ENCODE data around the gene CREG1.

DNA sequence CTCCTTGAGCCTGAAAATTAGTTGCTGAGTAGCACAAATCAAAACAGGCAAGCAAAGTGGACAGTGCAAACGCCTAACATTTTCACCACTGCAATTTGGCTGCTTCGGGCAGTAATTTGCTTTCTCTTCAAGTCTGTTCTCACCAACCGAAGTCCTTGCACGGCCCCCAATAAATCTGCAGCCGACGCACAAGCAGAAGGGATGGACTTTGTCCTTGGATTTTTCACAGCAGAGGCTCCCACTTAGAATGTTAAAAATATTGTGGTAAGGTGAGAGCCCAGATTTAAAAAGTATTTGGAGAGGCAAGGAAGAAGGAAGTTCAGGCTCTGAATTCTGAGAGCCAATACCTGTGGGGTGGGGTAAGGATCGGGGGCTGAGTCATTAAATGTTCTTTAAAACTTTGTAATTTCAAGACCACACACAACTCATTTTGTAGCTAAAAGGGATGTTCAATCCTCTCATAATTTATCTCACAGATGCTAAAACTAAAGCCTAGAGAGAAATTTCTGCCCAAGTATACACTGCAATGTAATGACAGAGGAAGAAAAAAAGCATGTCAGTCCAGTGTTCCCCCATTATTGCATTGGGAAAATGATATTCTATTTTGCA lies 41.4 kb downstream of the CREG1 start:
- TF ChIP-seq RFX5 (IDR thresholded peaks at IDR 0.05) (no peak), CHD2 (IDR thresholded peaks at IDR 0.05; ENCODE audit: low read length, partially characterized antibody) (no peak), KDM5A (IDR thresholded peaks at IDR 0.05) (no peak), RNF2 (IDR thresholded peaks at IDR 0.05; ENCODE audit: borderline replicate concordance, low read depth) (no peak), NFE2L2 (conservative IDR thresholded peaks at IDR 0.05; ENCODE audit: low read length) (no peak), CBX2 (IDR thresholded peaks at IDR 0.05; ENCODE audit: borderline replicate concordance, low read depth) (no peak), SMC3 (IDR thresholded peaks at IDR 0.05) (no peak)
- TF ChIP-seq, protein P1, sequence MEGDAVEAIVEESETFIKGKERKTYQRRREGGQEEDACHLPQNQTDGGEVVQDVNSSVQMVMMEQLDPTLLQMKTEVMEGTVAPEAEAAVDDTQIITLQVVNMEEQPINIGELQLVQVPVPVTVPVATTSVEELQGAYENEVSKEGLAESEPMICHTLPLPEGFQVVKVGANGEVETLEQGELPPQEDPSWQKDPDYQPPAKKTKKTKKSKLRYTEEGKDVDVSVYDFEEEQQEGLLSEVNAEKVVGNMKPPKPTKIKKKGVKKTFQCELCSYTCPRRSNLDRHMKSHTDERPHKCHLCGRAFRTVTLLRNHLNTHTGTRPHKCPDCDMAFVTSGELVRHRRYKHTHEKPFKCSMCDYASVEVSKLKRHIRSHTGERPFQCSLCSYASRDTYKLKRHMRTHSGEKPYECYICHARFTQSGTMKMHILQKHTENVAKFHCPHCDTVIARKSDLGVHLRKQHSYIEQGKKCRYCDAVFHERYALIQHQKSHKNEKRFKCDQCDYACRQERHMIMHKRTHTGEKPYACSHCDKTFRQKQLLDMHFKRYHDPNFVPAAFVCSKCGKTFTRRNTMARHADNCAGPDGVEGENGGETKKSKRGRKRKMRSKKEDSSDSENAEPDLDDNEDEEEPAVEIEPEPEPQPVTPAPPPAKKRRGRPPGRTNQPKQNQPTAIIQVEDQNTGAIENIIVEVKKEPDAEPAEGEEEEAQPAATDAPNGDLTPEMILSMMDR (IDR thresholded peaks at IDR 0.05): no peak

Measured in A549 (cell line).